ENCODE results near the gene EIF4EBP2. TPM values are rescaled to one million over a fixed set of nuclear protein-coding genes. Genes with fewer than 3 reads are reported as not detected.

The EIF4EBP2 gene
- polyA plus RNA-seq, 6 donors from 2014 or later, result 35.7 to 44.5 (median 38.8) TPM

DNA sequence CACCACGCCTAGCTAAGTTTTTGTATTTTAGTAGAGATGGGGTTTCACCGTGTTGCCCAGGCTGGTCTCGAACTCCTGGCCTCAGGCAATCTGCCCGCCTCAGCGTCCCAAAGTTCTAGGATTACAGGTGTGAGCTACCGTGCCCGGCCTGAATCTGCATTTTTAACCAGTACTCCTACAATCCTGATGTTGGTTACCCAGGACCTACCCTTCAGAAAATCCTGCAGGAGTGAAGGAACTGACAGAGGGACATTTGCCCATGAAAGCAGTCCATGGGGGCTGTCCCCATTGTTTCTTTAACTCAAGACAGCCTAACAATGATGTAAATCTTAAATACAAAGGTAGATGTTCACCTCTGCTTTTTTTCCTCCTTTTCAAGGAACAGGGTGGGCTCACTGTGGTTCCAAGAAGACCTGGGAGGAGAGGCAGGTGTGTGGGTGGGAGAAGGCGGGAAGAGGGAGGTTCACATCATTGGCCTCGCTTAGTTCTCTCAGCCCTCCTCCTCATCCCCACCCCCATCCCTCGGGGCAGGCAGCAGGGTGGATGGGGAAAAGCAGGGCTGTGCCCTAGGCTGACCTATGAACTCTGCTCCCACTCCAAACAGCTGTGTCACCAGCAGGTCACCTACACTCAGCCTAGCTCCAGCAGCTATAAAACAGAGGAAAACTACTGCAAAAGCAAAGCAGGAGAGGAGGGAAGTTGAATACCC lies 35.0 kb upstream of the EIF4EBP2 start:
- Mint-ChIP-seq H3K4me3 (no peak overlapping the region), H3K9me3 (no peaks in the 10 kb centered on the region), H3K27me3 (no peaks in the 10 kb centered on the region), H3K27ac (peak overlapping the region in 1 of 6 donors; percentile 62), H3K4me1 (peaks cover 7 to 8% (median 7%) of the 10 kb centered on the region in 3 donors), H3K36me3 (no peaks in the 10 kb centered on the region)
- DNase-seq (no peak), ATAC-seq (ENCODE audit: low read depth in 2 of 2) (no peak)

DNA sequence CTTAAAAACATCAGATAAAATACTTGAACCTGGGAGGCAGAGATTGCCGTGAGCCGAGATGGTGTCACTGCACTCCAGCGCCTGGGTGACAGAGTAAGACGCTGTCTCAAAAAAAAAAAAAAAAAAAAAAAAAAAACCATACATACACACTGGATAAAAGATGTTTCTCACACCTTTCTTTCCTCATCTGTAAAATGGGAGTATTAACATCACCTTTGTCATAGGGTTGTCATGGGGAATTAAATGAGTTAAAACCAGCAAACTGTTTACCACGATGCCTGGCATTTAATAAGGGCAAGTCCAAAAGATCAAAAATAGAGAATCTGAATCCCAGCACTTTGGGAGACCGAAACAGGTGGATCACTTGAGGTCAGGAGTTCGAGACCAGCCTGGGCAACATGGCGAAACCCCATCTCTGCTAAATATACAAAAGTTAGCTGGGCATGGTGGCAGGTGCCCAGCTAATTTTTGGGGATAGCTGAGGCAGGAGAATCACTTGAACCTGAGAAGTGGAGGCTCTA lies 34.4 kb upstream of the EIF4EBP2 start:
- Mint-ChIP-seq H3K27ac (no peak overlapping the region), H3K36me3 (no peaks in the 10 kb centered on the region), H3K4me3 (no peak overlapping the region), H3K27me3 (no peaks in the 10 kb centered on the region), H3K9me3 (no peaks in the 10 kb centered on the region), H3K4me1 (peaks cover 3% of the 10 kb centered on the region in 3 donors)
- no peak for DNase-seq
- ATAC-seq (ENCODE audit: low read depth in 2 of 2), result no peak

DNA sequence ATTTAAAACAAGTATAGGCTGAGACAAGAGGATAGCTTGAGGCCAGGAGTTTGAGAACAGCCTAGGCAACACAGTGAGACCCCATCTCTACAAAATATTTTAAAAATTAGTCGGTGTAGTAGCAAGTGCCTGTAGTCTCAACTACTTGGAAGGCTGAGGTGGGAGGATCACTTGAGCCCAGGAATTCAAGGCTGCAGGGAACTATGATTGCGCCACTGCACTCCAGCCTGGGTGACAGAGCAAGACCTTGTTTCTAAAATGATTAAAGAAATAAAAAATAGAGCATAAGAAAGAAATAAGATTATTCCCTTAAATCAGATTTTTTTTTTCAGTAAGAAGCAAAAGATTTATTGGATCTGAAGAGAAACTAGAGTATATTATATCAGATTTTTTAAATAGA lies 33.2 kb upstream of the EIF4EBP2 start:
- Mint-ChIP-seq H3K9me3 (no peaks in the 10 kb centered on the region), H3K4me1 (no peaks in the 10 kb centered on the region), H3K27ac (no peak overlapping the region), H3K27me3 (no peaks in the 10 kb centered on the region), H3K4me3 (no peak overlapping the region), H3K36me3 (no peaks in the 10 kb centered on the region)
- DNase-seq (no peak), ATAC-seq (ENCODE audit: low read depth in 2 of 2) (no peak)

GRCh38 chr10:70371846-70372245 lies 32.1 kb upstream of the EIF4EBP2 start:
- Mint-ChIP-seq H3K36me3 (no peaks in the 10 kb centered on the region), H3K27ac (no peak overlapping the region), H3K4me1 (no peaks in the 10 kb centered on the region), H3K27me3 (no peaks in the 10 kb centered on the region), H3K4me3 (no peak overlapping the region), H3K9me3 (no peaks in the 10 kb centered on the region)
- ATAC-seq (ENCODE audit: low read depth in 2 of 2), result no peak
- no peak for DNase-seq

DNA sequence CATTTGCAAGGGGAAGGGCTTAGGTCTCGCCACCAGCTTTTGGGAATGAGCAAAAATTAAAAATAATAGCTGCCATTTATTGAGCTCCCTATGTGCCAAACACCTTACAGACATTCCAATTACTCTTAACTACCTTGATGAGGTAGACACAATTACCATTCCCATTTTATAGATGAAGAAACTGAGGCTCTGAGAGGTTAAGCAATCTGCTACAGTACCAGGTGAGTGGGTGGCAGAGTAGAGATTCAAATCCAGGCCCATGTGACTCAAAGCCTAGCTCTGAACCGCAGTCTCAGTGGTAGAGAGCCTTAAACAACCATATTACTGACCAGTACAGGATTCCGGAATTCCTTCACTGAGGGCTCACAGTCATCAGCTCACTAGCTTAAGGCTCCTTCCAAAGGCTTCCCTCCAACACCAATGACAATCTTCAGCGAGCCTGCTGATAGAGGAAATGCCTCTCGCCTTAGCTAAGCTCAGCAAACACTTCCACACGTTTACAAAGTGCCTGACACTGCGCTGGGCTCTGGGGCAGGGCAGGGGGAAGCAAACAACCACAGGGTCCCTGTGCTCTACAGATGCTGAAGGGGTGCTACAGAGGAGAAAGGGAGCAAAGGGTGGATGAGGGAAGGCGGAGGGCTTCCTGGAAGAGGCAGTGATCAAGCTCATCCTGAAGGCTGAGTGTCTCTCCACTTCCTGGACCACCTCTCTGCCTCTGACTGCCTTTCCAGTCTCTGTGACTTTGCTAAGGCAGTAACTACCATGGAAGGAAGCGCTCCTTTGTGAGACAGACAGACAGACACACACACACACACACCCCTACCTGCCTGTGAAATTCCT lies 28.9 kb upstream of the EIF4EBP2 start:
- DNase-seq (no peak), ATAC-seq (ENCODE audit: low read depth in 2 of 2) (no peak)
- H3K4me1 Mint-ChIP-seq, result no peaks in the 10 kb centered on the region
- peaks cover 0 to 12% (median 8%) of the 10 kb centered on the region in 7 donors for H3K9me3 Mint-ChIP-seq
- peaks cover 0 to 10% of the 10 kb centered on the region in 2 donors for H3K36me3 Mint-ChIP-seq
- no peak overlapping the region for H3K4me3 Mint-ChIP-seq
- H3K27me3 Mint-ChIP-seq, result peaks cover 0 to 9% (median 4%) of the 10 kb centered on the region in 3 donors
- peak overlapping the region in 2 of 6 donors; percentile 29 to 30 for H3K27ac Mint-ChIP-seq

GRCh38 chr10:70376436-70377378 lies 27.2 kb upstream of the EIF4EBP2 start:
- peaks cover 0 to 23% (median 10%) of the 10 kb centered on the region in 3 donors for H3K27me3 Mint-ChIP-seq
- DNase-seq, result no peak
- H3K4me1 Mint-ChIP-seq, result peaks cover 0 to 6% (median 5%) of the 10 kb centered on the region in 3 donors
- H3K36me3 Mint-ChIP-seq, result peaks cover 0 to 10% of the 10 kb centered on the region in 2 donors
- H3K9me3 Mint-ChIP-seq, result peaks cover 0 to 12% (median 8%) of the 10 kb centered on the region in 7 donors
- no peak for ATAC-seq (ENCODE audit: low read depth in 2 of 2)
- H3K27ac Mint-ChIP-seq, result no peak overlapping the region
- H3K4me3 Mint-ChIP-seq, result no peak overlapping the region

DNA sequence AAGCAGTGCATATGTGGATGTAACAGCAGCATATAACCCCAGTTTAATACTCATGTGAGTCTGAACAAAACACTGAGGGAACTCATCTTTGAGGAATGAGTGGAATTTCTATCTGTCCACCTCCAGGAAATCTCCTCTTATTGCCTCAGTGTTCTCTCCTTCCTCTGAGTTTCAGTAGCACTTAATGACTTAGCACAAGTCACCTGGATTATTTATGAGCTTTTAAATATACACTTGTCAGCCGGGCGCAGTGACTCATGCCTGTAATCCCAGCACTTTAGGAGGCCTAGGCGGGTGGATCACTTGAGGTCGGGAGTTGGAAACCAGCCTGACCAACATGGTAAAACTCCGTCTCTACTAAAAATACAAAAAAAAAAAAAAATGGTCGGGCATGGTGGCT lies 25.8 kb upstream of the EIF4EBP2 start:
- no peak overlapping the region for H3K27ac Mint-ChIP-seq
- DNase-seq (no peak), ATAC-seq (ENCODE audit: low read depth in 2 of 2) (no peak)
- H3K9me3 Mint-ChIP-seq, result peaks cover 0 to 12% (median 8%) of the 10 kb centered on the region in 7 donors
- H3K4me3 Mint-ChIP-seq, result no peak overlapping the region
- peaks cover 4 to 11% (median 11%) of the 10 kb centered on the region in 3 donors for H3K4me1 Mint-ChIP-seq
- H3K27me3 Mint-ChIP-seq, result peaks cover 0 to 31% (median 10%) of the 10 kb centered on the region in 3 donors
- H3K36me3 Mint-ChIP-seq, result peaks cover 0 to 10% of the 10 kb centered on the region in 2 donors

- H3K36me3 Mint-ChIP-seq, result peaks cover 0 to 10% of the 10 kb centered on the region in 2 donors
- H3K27ac Mint-ChIP-seq, result no peak overlapping the region
- ATAC-seq (ENCODE audit: low read depth in 2 of 2), result no peak
- no peak for DNase-seq
- H3K27me3 Mint-ChIP-seq, result peaks cover 4 to 37% (median 15%) of the 10 kb centered on the region in 3 donors
- H3K4me1 Mint-ChIP-seq, result peaks cover 4 to 15% (median 11%) of the 10 kb centered on the region in 3 donors
- H3K4me3 Mint-ChIP-seq, result peak overlapping the region in 1 of 8 donors; percentile 38
- H3K9me3 Mint-ChIP-seq, result peaks cover 0 to 12% (median 8%) of the 10 kb centered on the region in 7 donors
Observed at GRCh38 chr10:70379581-70380176, 24.3 kb upstream of the EIF4EBP2 start.

GRCh38 chr10:70380350-70381135 lies 23.4 kb upstream of the EIF4EBP2 start:
- DNase-seq (no peak), ATAC-seq (ENCODE audit: low read depth in 2 of 2) (no peak)
- H3K9me3 Mint-ChIP-seq, result peaks cover 0 to 12% (median 8%) of the 10 kb centered on the region in 7 donors
- H3K36me3 Mint-ChIP-seq, result peaks cover 0 to 10% of the 10 kb centered on the region in 2 donors
- H3K27ac Mint-ChIP-seq, result no peak overlapping the region
- peak overlapping the region in 7 of 8 donors; percentile 16 to 87 (median 83) for H3K4me3 Mint-ChIP-seq
- peaks cover 7 to 46% (median 18%) of the 10 kb centered on the region in 3 donors for H3K27me3 Mint-ChIP-seq
- H3K4me1 Mint-ChIP-seq, result peaks cover 4 to 15% (median 11%) of the 10 kb centered on the region in 3 donors

DNA sequence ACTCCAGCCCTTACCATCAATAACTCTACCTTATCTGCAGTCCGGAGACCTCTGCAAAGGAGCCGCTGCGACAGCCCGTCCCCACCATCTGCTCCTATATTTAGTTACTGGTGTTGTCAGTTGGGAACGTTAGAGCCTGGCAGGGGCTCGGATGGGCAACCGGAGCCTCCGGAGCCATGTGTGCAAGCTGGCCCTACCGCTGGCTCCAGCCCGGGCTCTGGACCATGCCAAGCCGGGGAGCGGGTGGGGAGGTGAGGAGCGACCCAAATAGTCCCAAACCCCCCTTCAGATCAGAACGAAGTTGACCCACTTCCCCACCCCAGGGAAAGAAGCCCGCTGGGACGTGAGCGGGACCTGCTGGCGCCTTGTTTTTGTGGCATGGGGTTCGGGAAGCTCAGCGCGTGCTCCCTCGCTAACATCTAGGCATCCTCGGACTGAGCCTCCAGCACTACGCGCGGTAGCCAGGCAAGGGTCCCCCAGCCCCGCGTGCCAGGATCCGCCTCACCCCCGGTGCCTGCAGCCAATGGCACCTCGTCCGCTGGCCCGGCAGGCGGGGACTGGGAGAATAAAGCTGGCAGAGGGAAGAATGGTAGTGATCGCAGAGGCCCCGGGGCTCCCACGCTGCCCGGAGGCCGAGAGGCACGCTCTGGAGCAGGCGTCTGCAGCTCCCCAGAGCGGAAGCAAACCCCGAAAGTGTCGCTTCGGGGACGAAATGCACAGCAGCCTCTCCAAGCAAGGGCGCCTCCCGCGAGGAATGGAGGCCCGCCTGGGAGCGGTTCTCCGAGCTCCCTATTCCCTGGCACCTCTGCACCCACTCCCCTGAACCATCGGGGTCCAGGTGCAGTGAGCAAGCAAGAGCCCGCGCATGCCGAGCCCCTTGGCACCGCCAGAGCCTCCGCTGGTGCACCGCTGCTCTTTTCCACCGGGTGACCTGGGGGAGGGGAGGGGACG lies 22.2 kb upstream of the EIF4EBP2 start:
- H3K4me1 Mint-ChIP-seq, result peaks cover 4 to 19% (median 11%) of the 10 kb centered on the region in 3 donors
- H3K27me3 Mint-ChIP-seq, result peaks cover 17 to 52% (median 24%) of the 10 kb centered on the region in 3 donors
- peaks cover 0 to 10% of the 10 kb centered on the region in 2 donors for H3K36me3 Mint-ChIP-seq
- peak; percentile 25 for DNase-seq
- peak; percentile 39 to 45 for ATAC-seq (ENCODE audit: low read depth in 2 of 2)
- peaks cover 0 to 12% (median 8%) of the 10 kb centered on the region in 7 donors for H3K9me3 Mint-ChIP-seq
- H3K4me3 Mint-ChIP-seq, result peak overlapping the region; percentile 81 to 92 (median 87)
- no peak overlapping the region for H3K27ac Mint-ChIP-seq

GRCh38 chr10:70391654-70392053 lies 12.3 kb upstream of the EIF4EBP2 start:
- H3K9me3 Mint-ChIP-seq, result no peaks in the 10 kb centered on the region
- no peak for ATAC-seq (ENCODE audit: low read depth in 2 of 2)
- DNase-seq, result no peak
- no peaks in the 10 kb centered on the region for H3K36me3 Mint-ChIP-seq
- peaks cover 0 to under 1% (median 0%) of the 10 kb centered on the region in 3 donors for H3K4me1 Mint-ChIP-seq
- peaks cover 17 to 33% (median 26%) of the 10 kb centered on the region in 3 donors for H3K27me3 Mint-ChIP-seq
- no peak overlapping the region for H3K4me3 Mint-ChIP-seq
- H3K27ac Mint-ChIP-seq, result no peak overlapping the region
